GM19328 (cell line): ENCODE results near the gene FRMD5.
"Not testable (repeated sequence)": the region's sequence is repeated elsewhere in the genome, so short reads cannot be mapped to it uniquely, and the experiment has no call there.

ENCODE experiments used
- ATAC-seq: cut with Tn5 transposase; IDR thresholded peaks from one replicate; pipeline ENCODE4 v1.9.1; 2021; ENCODE audit warnings: mild to moderate bottlenecking, moderate library complexity; ENCODE audit not compliant: unreplicated experiment

FRMD5 gene

GRCh38 chr15:43867096-43867495 lies 328.0 kb downstream of the FRMD5 start:
- ATAC-seq = no peak

GRCh38 chr15:43866636-43867035 lies 328.4 kb downstream of the FRMD5 start:
- ATAC-seq = not testable (repeated sequence)

GRCh38 chr15:43859546-43859945 lies 335.5 kb downstream of the FRMD5 start:
- no peak for ATAC-seq

GRCh38 chr15:43854801-43855200 lies 340.3 kb downstream of the FRMD5 start:
- no peak for ATAC-seq

- no peak for ATAC-seq
Measured at GRCh38 chr15:43852607-43853006, 342.5 kb downstream of the FRMD5 start.

- ATAC-seq = no peak
Measured at GRCh38 chr15:43851251-43851650, 343.8 kb downstream of the FRMD5 start.

GRCh38 chr15:43845421-43845820 lies 349.6 kb downstream of the FRMD5 start:
- ATAC-seq = no peak

- not testable (repeated sequence) for ATAC-seq
Measured at GRCh38 chr15:43832485-43832884, 362.6 kb downstream of the FRMD5 start.

GRCh38 chr15:43831519-43832052 lies 363.5 kb downstream of the FRMD5 start:
- not testable (repeated sequence) for ATAC-seq

GRCh38 chr15:43830691-43831275 lies 364.3 kb downstream of the FRMD5 start:
- not testable (repeated sequence) for ATAC-seq

- ATAC-seq = not testable (repeated sequence)
Measured at GRCh38 chr15:43829951-43830540, 365.0 kb downstream of the FRMD5 start.

GRCh38 chr15:43828061-43828657 lies 366.9 kb downstream of the FRMD5 start:
- ATAC-seq = no peak

- ATAC-seq = peak; percentile 53
Measured at GRCh38 chr15:43826508-43827341, 368.3 kb downstream of the FRMD5 start, which contains the start of gene WDR76. Gene WDR76 (plus strand): TSS chr15:43827002. CDS start chr15:43827033, 31 bp downstream.

- ATAC-seq = no peak
Measured at GRCh38 chr15:43826029-43826507, 369.0 kb downstream of the FRMD5 start.

GRCh38 chr15:43825305-43825704 lies 369.8 kb downstream of the FRMD5 start:
- not testable (repeated sequence) for ATAC-seq

GRCh38 chr15:43824302-43825246 lies 370.5 kb downstream of the FRMD5 start, which contains the start of gene MFAP1:
Gene MFAP1 (minus strand): TSS chr15:43824690. CDS start chr15:43824569, 121 bp downstream.
- ATAC-seq = peak; percentile 54

GRCh38 chr15:43821505-43821904 lies 373.6 kb downstream of the FRMD5 start:
- no peak for ATAC-seq
